ENCODE results near the gene GOLGA3.
"Not testable (repeated sequence)": the region's sequence is repeated elsewhere in the genome, so short reads cannot be mapped to it uniquely, and the experiment has no call there.

Gene GOLGA3

GRCh38 chr12:132812631-132813305 lies 15.9 kb downstream of the GOLGA3 start:
- DNase-seq (ENCODE audit: low spot score): no peak

- peak; percentile 48 for DNase-seq (ENCODE audit: low spot score)
Observed at GRCh38 chr12:132809391-132809790, 19.3 kb downstream of the GOLGA3 start.

GRCh38 chr12:132807295-132808092 lies 21.2 kb downstream of the GOLGA3 start:
- no peak for DNase-seq (ENCODE audit: low spot score)

GRCh38 chr12:132806857-132807256 lies 21.8 kb downstream of the GOLGA3 start:
- DNase-seq (ENCODE audit: low spot score): no peak

GRCh38 chr12:132804426-132804861 lies 24.2 kb downstream of the GOLGA3 start:
- DNase-seq (ENCODE audit: low spot score): no peak

GRCh38 chr12:132803888-132804287 lies 24.8 kb downstream of the GOLGA3 start:
- no peak for DNase-seq (ENCODE audit: low spot score)

- DNase-seq (ENCODE audit: low spot score): no peak
Observed at GRCh38 chr12:132803125-132803524, 25.5 kb downstream of the GOLGA3 start.

- DNase-seq (ENCODE audit: low spot score): no peak
Observed at GRCh38 chr12:132801741-132802140, 26.9 kb downstream of the GOLGA3 start.

- DNase-seq (ENCODE audit: low spot score): no peak
Observed at GRCh38 chr12:132798836-132799235, 29.8 kb downstream of the GOLGA3 start.

GRCh38 chr12:132797820-132798570 lies 30.7 kb downstream of the GOLGA3 start:
- DNase-seq (ENCODE audit: low spot score): no peak

- no peak for DNase-seq (ENCODE audit: low spot score)
Observed at GRCh38 chr12:132795847-132796246, 32.8 kb downstream of the GOLGA3 start.

GRCh38 chr12:132791940-132792339 lies 36.7 kb downstream of the GOLGA3 start:
- DNase-seq (ENCODE audit: low spot score): not testable (repeated sequence)

- no peak for DNase-seq (ENCODE audit: low spot score)
Observed at GRCh38 chr12:132789099-132789471, 39.6 kb downstream of the GOLGA3 start.

- no peak for DNase-seq (ENCODE audit: low spot score)
Observed at GRCh38 chr12:132788375-132789098, 40.1 kb downstream of the GOLGA3 start.

GRCh38 chr12:132787877-132788276 lies 40.8 kb downstream of the GOLGA3 start:
- no peak for DNase-seq (ENCODE audit: low spot score)

GRCh38 chr12:132786192-132786591 lies 42.5 kb downstream of the GOLGA3 start:
- DNase-seq (ENCODE audit: low spot score): no peak

- DNase-seq (ENCODE audit: low spot score): no peak
Observed at GRCh38 chr12:132784580-132784979, 44.1 kb downstream of the GOLGA3 start.

GRCh38 chr12:132783917-132784531 lies 44.6 kb downstream of the GOLGA3 start:
- no peak for DNase-seq (ENCODE audit: low spot score)

GRCh38 chr12:132781938-132782337 lies 46.7 kb downstream of the GOLGA3 start:
- no peak for DNase-seq (ENCODE audit: low spot score)

- DNase-seq (ENCODE audit: low spot score): no peak
Observed at GRCh38 chr12:132779781-132780353, 48.8 kb downstream of the GOLGA3 start.

- DNase-seq (ENCODE audit: low spot score): no peak
Observed at GRCh38 chr12:132777614-132778013, 51.1 kb downstream of the GOLGA3 start.

Data from NAMALWA (cell line).